GM19468 (cell line): ENCODE measurements around the gene CD48.
"Not testable (repeated sequence)": the region's sequence is repeated elsewhere in the genome, so short reads cannot be mapped to it uniquely, and the experiment has no call there.

Experiments
- ATAC-seq: cut with Tn5 transposase; IDR thresholded peaks from one replicate; pipeline ENCODE4 v1.9.1; 2021; ENCODE audit warnings: mild to moderate bottlenecking, moderate library complexity, moderate number of reproducible peaks; ENCODE audit not compliant: unreplicated experiment; ENCODE audit errors: extremely low read depth

CD48 gene

DNA sequence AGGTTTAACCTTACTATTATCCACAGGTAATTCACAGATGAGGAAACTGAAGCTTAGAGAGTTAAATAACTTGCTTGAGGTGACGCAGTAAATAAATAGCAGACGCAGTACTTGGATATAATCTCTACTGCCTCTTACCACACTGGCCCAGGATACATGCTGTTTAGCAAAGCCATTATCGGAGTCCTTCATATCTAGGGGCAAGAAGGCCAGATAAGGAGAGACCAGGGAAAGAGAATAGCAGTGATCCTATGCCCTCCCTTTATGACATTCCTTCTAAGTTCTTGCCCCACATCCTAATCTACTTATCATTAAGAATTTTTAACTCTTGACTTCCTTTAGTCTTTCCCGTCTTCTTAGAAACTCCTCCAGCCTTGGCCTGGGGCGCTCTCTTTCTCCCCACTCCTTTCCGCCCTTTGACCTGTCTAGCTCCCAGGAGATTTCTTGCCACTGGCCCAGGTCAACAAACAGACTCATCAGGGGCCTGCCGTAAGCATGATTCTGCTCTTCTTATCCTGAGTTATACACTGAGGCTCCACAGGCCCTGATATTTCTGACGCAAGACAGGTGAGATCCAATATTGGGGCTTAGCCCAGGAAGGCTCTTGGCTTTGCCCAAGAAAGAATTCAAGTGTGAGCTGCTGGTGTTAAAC lies 53.3 kb downstream of the CD48 start:
- ATAC-seq, result no peak

DNA sequence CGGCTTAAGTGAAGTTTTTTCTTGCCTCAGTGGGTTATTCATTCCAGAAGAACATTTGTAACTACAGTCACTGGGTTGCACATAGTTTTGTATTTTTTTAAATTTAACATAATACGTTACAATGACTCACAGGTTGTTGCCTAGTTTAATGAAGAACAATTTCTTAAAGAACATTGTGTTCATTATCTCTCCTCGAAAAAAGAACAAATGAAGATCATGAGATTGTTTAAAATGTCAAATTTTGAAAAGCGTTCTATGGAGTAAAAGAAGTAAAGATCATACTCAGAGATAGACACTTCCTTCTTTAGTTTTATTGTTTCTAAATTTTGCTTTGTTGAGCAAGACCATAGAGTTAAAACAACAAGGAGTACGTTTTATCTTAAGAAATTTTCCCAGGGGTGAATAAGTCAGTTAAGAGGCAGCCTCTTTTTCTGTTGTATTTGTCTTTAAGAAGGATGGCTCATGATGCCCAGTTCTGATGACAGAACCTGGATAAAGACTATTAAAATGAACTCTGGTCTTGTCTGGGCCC lies 54.3 kb downstream of the CD48 start:
- ATAC-seq, result no peak

DNA sequence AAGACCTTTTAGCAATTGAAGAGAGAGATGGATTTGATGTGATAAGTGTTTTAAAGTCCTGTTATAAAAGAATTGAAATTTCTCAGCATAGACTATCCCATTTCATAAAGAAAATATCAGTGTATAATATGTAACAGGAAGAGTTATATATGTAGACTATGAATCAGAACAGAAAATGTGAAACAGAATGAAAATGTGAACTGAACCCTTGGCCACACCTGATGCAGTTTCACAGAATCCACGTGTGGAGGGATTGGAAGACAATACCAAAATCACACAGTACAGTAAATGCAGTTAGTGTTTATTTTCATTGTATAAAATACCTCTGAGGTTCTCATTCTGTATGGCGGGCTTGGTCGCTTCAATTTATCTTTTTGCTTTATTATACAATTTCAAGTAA lies 54.9 kb downstream of the CD48 start:
- ATAC-seq, result no peak

DNA sequence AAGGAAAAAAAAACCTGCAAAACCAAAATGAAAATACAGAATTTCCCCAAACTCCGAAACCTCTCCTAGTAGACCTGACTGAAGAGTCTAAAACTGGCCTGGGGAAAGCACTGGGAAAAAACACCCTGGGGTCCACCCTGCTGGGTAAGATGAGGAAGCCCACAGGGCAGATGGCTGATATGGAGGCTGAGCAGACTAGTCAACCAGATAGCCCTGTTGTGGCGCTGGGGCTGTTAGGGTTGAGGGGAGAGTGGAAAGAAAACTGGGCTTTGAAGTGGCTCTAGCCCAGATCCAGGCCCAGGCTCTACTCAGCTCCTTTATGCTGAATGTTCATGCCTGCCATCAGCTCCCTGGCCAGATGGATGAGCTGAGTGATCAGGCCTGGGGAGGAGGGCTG lies 58.0 kb downstream of the CD48 start:
- no peak for ATAC-seq

DNA sequence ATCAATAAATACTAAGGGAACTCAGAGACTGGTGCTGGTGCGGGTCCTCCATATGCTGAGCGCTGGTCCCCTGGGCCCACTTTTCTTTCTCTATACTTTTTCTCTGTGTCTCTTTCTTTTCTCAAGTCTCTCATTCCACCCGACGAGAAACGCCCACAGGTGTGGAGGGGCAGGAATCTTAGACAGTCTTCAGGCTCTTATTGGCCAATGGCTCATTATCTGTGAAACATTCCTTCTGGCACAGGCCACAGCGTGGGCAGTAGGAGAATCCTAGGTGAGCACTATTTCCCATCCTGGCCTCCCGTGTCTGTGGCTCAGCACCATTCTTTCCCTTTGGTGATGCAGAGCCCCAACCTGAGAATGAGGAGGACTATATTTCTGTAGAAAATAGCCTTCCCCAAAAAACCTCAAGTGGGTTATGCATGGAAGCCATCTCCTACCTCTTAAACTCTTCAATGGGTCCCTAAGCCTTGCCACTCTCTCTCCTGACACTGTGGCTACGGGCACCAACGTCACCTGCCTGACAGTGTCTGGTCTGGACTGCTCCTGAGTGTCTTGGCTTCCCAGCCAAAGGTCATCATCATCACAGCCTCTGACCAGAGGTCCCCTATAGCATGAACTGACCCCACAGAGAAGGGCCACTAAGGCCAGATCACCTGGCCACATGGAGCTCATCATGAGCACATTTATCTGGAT lies 58.5 kb downstream of the CD48 start:
- ATAC-seq, result no peak

DNA sequence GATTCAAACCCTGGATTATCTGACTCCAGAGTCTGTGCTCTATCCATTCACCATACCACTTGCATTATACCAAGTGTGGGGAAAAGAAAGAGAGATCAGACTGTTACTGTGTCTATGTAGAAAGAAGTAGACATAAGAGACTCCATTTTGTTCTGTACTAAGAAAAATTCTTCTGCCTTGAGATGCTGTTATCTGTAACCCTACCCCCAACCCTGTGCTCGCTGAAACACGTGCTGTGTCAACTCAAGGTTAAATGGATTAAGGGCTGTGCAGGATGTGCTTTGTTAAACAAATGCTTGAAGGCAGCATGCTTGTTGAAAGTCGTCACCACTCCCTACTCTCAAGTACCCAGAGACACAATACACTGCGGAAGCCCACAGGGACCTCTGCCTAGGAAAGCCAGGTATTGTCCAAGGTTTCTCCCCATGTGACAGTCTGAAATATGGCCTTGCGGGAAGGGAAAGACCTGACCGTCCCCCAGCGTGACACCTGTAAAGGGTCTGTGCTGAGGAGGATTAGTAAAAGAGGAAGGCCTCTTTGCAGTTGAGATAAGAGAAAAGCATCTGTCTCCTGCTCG lies 59.5 kb downstream of the CD48 start:
- ATAC-seq, result not testable (repeated sequence)

DNA sequence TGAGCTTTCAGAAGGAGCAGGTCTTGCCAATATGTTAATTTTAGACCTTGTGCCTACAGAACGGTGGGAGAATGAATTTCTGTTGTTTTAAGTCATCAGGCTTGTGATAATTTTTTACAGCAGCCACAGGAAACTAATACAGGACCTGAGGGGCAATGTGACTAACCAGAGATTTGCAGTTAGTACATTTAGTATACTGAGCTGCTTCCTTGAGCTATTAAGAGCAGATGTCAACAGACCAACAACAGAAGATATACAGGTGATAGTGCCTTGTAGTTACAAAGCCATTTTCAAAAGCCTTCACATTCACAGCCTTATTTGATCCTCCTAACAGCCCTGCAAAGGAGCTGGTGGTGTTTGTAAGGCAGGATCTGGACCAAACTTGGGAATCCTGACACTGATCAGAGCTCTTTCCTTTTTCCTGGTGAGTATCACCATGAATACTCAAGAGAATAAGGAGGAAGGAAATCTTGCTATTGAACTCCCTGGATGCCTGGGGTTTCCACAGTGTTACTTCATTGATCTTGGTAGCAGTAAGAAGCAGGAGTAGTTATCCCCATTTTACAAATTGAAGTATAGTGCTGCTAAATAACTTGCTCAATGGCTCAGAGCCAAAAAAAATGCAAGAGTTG lies 60.1 kb downstream of the CD48 start:
- ATAC-seq, result no peak

DNA sequence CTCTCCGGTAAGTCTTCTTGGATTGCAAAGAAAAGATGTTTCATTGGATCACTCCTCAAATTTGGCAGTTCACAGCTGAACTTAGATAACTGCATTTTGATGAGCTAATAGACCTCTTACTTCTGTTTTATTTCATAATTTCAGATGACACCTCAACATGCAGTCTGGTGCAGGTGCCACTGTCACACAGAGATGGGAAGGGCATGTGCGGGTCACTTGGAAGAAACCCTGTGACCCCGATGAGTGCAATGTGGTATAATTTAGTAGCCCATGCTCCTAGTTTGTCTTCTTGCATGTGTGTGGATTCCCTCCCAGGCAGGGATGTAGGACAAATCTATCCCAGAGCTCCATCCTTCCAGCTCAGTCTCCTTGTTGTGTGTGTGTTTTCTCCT lies 64.3 kb downstream of the CD48 start:
- ATAC-seq, result no peak

DNA sequence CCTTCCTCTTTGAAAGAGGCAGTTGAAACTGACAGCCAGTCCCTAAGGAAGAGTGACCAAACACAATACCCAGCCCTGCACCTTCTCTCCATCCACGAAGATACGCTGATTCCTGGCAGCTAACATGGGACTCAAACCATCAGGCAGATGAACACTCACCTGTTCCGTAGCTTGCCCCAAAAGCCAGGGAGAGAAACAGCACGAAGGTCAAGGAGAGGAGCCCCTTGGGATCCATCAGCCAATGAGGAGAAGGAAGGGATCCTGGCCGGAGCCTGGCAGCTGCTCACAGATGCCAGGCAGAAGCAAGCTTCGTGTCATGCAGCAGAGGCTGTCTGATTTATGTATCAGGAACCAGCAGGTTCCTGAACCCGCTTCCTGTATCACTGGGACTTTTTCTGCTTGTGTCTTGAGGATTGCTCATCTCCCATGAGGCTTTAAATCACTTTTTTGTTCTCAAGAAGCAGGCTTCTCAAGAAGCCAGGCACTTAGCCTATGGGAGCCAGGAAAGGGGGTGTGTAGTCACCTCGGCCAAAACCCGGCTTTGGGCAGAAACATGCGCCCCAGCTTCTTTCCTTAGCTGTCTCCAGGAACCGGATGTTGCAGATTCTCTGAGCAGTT lies 64.8 kb downstream of the CD48 start, which contains the start of gene SLAMF1:
Gene SLAMF1, minus strand, starts transcription at position 334 of the 618 bp plus-strand sequence. Its CDS starts 99 bp downstream, at position 235.
- peak; percentile 42 for ATAC-seq

DNA sequence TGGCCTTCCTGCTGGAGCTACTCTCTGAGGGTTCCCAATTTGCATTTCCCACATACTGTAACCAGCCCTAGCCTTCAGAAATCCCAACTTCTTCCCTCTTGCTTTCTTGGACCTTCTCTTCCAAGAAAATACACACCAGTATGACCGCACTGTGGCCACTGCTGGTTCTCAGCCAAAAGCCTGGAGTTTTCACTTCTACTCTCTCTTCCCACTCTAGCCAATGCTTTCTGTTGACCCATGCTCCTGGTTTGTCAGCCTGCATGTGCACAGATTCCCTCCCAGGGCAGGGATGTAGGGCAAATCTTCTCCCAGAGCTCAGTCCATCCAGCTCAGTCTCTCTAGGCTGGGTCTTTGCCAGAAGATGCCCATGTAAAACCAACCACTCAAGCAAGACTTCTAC lies 65.4 kb downstream of the CD48 start:
- no peak for ATAC-seq

DNA sequence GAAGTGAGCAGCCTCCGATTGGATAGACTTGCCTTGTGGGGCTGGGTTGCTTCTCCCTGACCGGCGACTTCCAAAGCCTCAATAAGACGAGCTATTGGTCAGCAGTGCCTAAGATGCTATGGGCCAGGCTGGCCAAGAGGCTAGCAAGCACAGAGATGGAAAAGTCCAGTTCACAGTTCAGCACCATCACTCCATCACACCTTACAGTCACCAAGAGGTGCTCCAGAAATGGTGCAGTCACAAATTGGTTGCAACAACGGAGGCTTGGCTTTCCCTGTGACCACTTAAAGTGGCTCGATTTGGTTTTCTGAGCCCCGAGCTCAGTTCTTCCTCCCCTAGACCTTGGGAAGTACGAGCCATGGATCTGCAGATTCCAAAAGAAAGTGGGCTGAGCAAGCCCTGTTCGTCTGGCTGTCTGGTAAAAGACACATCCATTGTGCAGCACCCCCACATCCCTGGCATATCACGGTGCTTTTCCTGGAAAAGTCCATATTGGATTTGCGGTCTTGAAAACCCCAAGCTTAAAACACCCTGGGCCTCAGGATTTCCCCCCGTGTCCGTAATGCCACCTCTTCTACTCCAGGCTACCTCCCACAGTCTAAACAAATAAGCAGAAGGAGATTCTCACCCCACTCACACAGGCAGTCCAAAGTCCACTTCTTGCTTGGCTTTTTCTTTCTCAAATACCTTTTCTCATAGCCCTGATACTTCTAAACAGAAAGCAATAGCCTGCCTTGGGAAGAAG lies 66.1 kb downstream of the CD48 start:
- ATAC-seq, result no peak

DNA sequence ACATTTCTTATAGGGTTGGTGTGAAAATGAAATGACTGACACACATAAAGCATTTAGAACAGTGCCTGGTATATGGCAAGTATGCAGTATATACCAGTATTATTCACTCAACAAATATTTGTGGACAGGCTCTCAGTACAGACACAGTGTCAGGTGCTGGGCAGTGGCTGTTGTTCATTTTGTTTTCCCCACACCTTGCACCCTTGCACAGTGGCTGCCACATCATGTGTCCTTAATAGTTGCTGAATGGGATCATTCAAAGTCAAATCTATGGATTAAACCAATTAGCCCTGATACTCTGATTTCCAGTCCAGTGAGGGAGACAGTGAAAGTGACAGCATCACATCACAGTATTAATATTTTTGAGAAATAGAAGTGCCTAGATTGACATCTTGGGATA lies 67.2 kb downstream of the CD48 start:
- ATAC-seq, result no peak

DNA sequence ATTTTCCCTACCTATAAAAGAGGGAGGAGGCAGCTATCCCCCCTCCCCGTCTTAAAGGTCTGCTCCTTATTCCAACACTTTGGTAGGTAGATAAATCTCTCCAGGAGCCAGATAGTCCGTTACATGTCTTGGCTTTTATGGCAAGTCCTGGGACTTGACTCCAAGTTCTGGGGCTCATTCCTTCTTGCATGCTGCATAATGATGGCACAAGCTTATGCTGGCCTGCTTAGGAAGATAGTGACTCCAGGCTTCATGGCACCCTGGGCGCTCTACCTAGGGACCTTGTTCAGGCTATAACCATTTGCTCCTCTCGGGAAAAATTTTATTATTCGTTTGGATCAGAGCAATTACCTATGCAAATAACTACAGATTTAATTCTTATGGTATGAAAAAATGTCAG lies 68.5 kb downstream of the CD48 start:
- no peak for ATAC-seq

DNA sequence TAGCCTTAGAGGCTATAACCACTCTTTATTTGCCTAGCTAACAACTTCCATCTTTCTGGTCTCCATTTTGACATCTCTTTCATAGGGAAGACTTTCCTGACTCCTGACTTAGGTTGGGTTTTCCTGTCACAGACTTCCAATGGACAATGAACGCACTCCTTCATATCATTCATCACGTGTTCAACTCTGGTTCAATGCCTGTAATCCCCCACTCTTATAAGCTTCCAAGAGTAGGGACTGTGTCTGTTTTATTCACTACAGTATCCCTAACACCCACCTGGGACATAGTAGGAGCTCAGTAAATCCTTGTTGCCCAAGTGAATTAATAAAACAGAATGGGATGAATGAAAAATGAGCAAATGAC lies 69.4 kb downstream of the CD48 start:
- ATAC-seq, result no peak

DNA sequence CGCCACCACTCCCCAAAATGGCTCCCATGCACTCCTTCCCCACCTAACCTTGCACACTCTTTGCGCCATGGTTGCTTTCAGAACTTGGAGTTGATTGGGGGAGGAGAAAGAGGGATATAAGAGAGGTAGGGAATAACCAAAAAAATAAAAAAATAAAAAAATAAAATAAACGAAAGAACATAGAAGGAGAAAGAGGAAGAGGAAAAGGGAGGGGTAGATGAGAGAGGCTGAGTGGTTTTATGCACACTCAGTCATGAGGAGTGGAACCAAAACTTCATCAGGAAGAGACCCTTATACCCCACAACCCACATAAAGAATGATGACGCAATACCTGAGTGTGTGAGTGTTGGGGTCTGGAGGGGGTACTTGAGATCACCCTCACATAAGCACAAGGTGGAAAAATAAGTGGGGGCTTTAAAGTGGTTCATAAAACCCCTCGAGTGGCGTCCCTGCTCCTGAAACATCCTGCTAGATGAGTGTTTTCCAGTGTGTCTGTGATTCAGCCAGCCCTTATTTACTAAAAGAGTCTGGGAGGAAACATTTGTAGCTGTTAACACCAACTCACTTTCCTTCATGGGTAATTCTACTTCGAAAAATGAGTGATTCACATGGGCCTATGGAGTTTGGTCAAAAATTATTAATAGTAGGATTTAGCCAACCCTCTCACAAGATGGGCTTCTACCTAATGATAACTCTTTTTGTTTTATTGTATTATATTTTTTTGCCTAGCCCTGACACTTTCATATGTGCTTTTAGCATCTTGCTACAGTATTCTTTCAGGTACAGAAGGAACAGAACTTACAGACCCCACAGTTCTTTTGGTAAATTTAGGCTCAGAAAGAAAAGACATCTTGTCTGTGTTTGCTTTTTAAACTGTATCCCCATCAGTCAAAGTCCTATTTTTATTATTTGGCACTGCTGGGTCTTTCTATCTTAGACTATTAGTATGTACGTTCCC lies 70.0 kb downstream of the CD48 start:
- no peak for ATAC-seq

DNA sequence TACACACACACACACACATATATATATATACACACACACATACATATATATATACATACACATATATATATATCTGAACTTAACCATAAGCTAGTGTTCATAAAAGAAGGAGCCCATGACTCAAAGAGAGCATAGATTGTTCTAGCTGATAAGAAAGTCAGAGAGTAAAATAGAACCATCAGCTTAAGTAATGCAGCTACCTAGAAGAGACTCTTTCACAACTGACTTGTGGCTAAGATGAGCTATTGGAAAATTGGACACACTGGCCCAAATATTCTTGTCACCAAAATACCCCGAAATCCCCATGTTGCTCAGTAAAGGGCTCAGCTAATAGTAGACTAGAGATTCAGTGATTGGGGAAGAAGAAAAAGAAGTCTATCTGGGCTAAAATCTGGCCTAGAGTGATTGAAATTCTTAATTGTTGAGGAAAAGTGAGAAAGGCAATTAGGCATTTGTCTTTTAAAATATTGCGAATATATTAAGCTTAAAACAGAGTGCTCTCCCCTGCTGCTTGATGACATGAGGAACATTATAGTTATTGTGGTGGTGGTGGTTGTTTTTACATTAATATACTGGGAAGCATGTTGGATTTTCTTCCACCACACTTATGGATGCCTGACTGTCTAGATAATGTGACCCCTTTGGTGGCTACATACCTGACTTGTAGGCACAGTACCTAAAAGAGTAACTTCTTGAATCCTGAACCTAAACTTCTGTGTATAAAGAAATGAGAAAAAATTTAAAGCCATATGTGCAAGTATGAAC lies 71.1 kb downstream of the CD48 start:
- ATAC-seq, result no peak

DNA sequence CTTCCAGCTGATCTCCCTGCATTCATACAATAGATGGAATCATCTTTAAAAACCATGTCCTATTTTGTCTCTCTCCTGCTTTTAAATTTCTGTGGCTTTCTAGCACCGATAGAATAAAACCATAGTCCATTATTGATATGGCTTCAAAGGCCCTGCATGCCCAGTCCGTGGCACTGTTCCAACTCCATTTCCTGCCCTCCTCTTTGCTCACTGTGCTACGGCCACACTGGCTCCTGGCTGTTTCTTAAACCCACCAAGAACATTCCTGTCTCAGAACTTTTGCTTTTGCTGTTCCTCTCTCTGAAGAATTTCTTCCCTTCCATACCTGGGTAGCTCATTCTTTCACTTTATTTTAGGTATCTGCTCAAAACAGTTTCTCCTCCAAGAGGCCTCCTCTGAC lies 72.0 kb downstream of the CD48 start:
- no peak for ATAC-seq

DNA sequence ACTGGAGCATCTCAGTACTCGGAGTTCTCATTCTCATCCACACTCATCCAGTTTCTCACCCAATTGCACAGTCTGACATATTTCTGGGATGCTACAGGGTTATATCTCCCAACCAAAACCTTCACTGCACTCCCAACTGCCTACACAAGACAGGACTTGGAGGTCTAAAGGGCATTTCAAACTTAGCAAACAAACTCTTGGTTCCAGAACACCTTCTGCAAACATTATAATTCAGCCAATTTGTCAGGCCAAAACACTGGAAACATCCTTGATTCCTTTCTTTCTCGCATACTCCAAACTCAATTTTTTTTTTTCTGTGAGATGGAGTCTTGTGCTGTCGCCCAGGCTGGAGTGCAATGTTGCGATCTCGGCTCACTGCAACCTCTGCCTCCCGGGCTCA lies 72.7 kb downstream of the CD48 start:
- ATAC-seq, result no peak
